Measurements from ENCODE around the gene CAPS.

The CAPS gene

DNA sequence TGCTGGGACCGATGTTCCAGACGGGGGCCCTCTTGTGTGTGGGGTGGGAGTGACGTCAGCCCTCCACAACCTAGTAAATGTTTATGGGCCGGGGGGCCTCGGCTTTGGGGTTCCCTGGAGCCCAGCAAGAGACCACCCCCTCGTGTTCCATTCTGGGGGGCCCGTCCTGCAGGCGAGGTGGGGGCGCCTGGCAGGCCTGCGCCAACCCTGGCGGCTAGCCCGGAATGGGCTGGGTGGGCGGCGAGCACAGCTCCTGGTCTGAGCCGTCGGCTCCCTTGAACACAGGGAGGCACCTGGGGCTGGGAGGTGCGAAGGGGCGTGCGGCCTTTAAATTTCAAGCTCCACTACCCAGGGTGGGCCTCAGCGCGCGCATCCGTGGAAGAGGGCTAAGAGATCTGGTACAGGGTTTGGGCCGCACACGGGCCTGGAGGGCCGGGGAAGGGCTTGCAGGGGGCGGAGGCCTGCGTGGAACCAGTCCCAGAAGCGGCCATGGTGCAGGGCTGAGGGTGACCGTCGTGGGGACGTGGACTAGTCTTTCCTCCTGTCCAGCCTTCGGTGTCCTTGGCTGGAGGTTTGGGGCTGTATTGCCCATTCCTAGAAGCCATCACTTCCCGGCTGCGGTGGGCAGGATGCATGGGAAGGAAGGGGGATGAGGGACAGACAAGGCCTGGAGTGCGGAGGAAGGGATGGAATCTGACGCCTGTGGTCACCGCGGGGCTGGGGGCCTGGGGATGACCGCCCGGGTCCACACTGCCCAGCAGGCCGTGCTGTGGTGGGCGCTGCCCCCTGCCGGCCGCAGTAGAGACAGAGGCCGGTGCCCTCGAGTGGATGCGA is 21.9 kb upstream of the CAPS start:
- Histone ChIP-seq H3K4me3 (ENCODE audit: insufficient read depth, low read length, poor library complexity, severe bottlenecking) (no peak overlapping the region), H3K27ac (ENCODE audit: low read depth, low read length) (no peak overlapping the region), H2AFZ (ENCODE audit: low read depth, low read length, severe bottlenecking) (no peak overlapping the region), H3K79me2 (ENCODE audit: insufficient read depth, low read length) (no peaks in the 10 kb centered on the region), H3K9me3 (ENCODE audit: insufficient read depth, low read length) (no peaks in the 10 kb centered on the region), H3F3A (ENCODE audit: insufficient read depth) (no peaks in the 10 kb centered on the region), H3K27me3 (ENCODE audit: low read length) (no peaks in the 10 kb centered on the region), H3K4me2 (ENCODE audit: low read depth, low read length, poor library complexity, severe bottlenecking) (no peak overlapping the region), H3K9ac (ENCODE audit: low read length) (no peak overlapping the region), H3K9me2 (replicated peaks; ENCODE audit: insufficient read depth, low read length) (no peaks in the 10 kb centered on the region), H4K20me1 (ENCODE audit: low read depth, low read length) (no peaks in the 10 kb centered on the region), H3K36me3 (ENCODE audit: low read length) (no peaks in the 10 kb centered on the region)
- TF ChIP-seq, protein P1, sequence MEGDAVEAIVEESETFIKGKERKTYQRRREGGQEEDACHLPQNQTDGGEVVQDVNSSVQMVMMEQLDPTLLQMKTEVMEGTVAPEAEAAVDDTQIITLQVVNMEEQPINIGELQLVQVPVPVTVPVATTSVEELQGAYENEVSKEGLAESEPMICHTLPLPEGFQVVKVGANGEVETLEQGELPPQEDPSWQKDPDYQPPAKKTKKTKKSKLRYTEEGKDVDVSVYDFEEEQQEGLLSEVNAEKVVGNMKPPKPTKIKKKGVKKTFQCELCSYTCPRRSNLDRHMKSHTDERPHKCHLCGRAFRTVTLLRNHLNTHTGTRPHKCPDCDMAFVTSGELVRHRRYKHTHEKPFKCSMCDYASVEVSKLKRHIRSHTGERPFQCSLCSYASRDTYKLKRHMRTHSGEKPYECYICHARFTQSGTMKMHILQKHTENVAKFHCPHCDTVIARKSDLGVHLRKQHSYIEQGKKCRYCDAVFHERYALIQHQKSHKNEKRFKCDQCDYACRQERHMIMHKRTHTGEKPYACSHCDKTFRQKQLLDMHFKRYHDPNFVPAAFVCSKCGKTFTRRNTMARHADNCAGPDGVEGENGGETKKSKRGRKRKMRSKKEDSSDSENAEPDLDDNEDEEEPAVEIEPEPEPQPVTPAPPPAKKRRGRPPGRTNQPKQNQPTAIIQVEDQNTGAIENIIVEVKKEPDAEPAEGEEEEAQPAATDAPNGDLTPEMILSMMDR (IDR thresholded peaks at IDR 0.05; ENCODE audit: insufficient read depth, low read length, poor library complexity, severe bottlenecking): peak; percentile 62
- TF ChIP-seq EZH2phosphoT487 (conservative IDR thresholded peaks at IDR 0.05; ENCODE audit: low read length): no peak

DNA sequence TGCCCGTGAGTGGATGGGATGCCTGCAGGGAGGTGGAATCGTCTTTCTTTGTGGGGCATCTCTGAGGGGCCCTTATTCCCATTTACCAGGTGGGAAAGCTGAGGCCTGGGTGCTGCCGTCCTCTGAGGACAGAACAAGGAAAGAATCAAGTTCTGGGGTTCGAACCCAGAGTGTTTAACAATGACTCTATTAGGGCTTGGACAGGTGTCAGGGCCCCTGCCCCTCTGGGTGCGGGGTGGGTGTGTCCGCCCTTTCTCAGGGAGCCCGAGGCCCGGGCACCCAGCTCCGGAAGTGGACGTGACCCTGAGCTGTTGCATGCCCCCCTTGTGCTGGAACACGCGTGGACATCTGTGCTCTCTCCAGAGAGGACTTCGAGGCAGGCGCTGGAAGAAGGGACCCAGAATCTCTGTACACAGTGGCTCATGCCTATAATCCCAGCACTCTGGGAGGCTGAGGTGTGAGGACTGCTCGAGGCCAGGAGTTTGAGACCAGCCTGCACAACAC is 21.2 kb upstream of the CAPS start:
- H3K9me3 ChIP-seq (ENCODE audit: insufficient read depth, low read length): no peaks in the 10 kb centered on the region
- no peaks in the 10 kb centered on the region for H4K20me1 ChIP-seq (ENCODE audit: low read depth, low read length)
- no peaks in the 10 kb centered on the region for H3K27me3 ChIP-seq (ENCODE audit: low read length)
- H3K79me2 ChIP-seq (ENCODE audit: insufficient read depth, low read length): no peaks in the 10 kb centered on the region
- no peak overlapping the region for H3K4me2 ChIP-seq (ENCODE audit: low read depth, low read length, poor library complexity, severe bottlenecking)
- H3K4me3 ChIP-seq (ENCODE audit: insufficient read depth, low read length, poor library complexity, severe bottlenecking): no peak overlapping the region
- no peaks in the 10 kb centered on the region for H3F3A ChIP-seq (ENCODE audit: insufficient read depth)
- no peak overlapping the region for H3K9ac ChIP-seq (ENCODE audit: low read length)
- H3K27ac ChIP-seq (ENCODE audit: low read depth, low read length): no peak overlapping the region
- no peaks in the 10 kb centered on the region for H3K9me2 ChIP-seq (replicated peaks; ENCODE audit: insufficient read depth, low read length)
- no peak overlapping the region for H2AFZ ChIP-seq (ENCODE audit: low read depth, low read length, severe bottlenecking)
- no peaks in the 10 kb centered on the region for H3K36me3 ChIP-seq (ENCODE audit: low read length)
- TF ChIP-seq EZH2phosphoT487 (conservative IDR thresholded peaks at IDR 0.05; ENCODE audit: low read length): no peak
- TF ChIP-seq, protein P1 (IDR thresholded peaks at IDR 0.05; ENCODE audit: insufficient read depth, low read length, poor library complexity, severe bottlenecking): no peak

- H3K36me3 ChIP-seq (ENCODE audit: low read length): no peaks in the 10 kb centered on the region
- H3K79me2 ChIP-seq (ENCODE audit: insufficient read depth, low read length): no peaks in the 10 kb centered on the region
- no peaks in the 10 kb centered on the region for H3F3A ChIP-seq (ENCODE audit: insufficient read depth)
- no peaks in the 10 kb centered on the region for H4K20me1 ChIP-seq (ENCODE audit: low read depth, low read length)
- no peaks in the 10 kb centered on the region for H3K9me3 ChIP-seq (ENCODE audit: insufficient read depth, low read length)
- no peak overlapping the region for H3K27ac ChIP-seq (ENCODE audit: low read depth, low read length)
- TF ChIP-seq, protein P1 (IDR thresholded peaks at IDR 0.05; ENCODE audit: insufficient read depth, low read length, poor library complexity, severe bottlenecking): no peak
- no peak for TF ChIP-seq EZH2phosphoT487 (conservative IDR thresholded peaks at IDR 0.05; ENCODE audit: low read length)
- H3K27me3 ChIP-seq (ENCODE audit: low read length): no peaks in the 10 kb centered on the region
- H3K9me2 ChIP-seq (replicated peaks; ENCODE audit: insufficient read depth, low read length): no peaks in the 10 kb centered on the region
- no peak overlapping the region for H3K4me3 ChIP-seq (ENCODE audit: insufficient read depth, low read length, poor library complexity, severe bottlenecking)
- H3K9ac ChIP-seq (ENCODE audit: low read length): no peak overlapping the region
- H3K4me2 ChIP-seq (ENCODE audit: low read depth, low read length, poor library complexity, severe bottlenecking): no peak overlapping the region
- no peak overlapping the region for H2AFZ ChIP-seq (ENCODE audit: low read depth, low read length, severe bottlenecking)
Measured at GRCh38 chr19:5893296-5893903, 20.7 kb upstream of the CAPS start.

All from SU-DHL-6 (cell line).